Raji (cell line): Measurements from ENCODE around the gene VANGL1.

Source experiments
- POLR2A ChIP-seq: IDR thresholded peaks from 2 replicates; pipeline ENCODE4 v1.6.1; 2011; ENCODE audit warnings: low read depth, low read length, control low read depth; ENCODE audit not compliant: insufficient read depth

Gene VANGL1

GRCh38 chr1:115705085-115705951 is 63.5 kb downstream of the VANGL1 start:
- TF ChIP-seq POLR2A: no peak

GRCh38 chr1:115705963-115706362 is 64.2 kb downstream of the VANGL1 start:
- no peak for TF ChIP-seq POLR2A

GRCh38 chr1:115706587-115707425 is 65.0 kb downstream of the VANGL1 start:
- no peak for TF ChIP-seq POLR2A

GRCh38 chr1:115710859-115711624 is 69.3 kb downstream of the VANGL1 start:
- no peak for TF ChIP-seq POLR2A

GRCh38 chr1:115712911-115713609 is 71.3 kb downstream of the VANGL1 start:
- no peak for TF ChIP-seq POLR2A

GRCh38 chr1:115713906-115714305 is 72.1 kb downstream of the VANGL1 start:
- TF ChIP-seq POLR2A: no peak

GRCh38 chr1:115714572-115715141 is 72.9 kb downstream of the VANGL1 start:
- no peak for TF ChIP-seq POLR2A

- no peak for TF ChIP-seq POLR2A
These were observed 75.8 kb downstream of the VANGL1 start for GRCh38 chr1:115717541-115717940.

- TF ChIP-seq POLR2A: no peak
These were observed 76.4 kb downstream of the VANGL1 start for GRCh38 chr1:115718011-115718754.

GRCh38 chr1:115719285-115719684 is 77.5 kb downstream of the VANGL1 start:
- TF ChIP-seq POLR2A: no peak

GRCh38 chr1:115722221-115722620 is 80.5 kb downstream of the VANGL1 start:
- no peak for TF ChIP-seq POLR2A

- no peak for TF ChIP-seq POLR2A
These were observed 82.0 kb downstream of the VANGL1 start for GRCh38 chr1:115723756-115724155.

- TF ChIP-seq POLR2A: no peak
These were observed 83.8 kb downstream of the VANGL1 start for GRCh38 chr1:115725600-115725999.

GRCh38 chr1:115726161-115726560 is 84.4 kb downstream of the VANGL1 start:
- TF ChIP-seq POLR2A: no peak
